Endothelial cell of umbilical vein (primary cell): ENCODE data around the gene LRP6. TPM values are rescaled to one million over a fixed set of nuclear protein-coding genes. Genes with fewer than 3 reads are reported as not detected.

Experiments
- BruUV-seq: library from RNA; stranded (reverse); fragments of 400-500 nt; replicated peaks from 2 replicates; lab custom pipeline; 2021; lab: Mats Ljungman, UMichigan
- CTCF ChIA-PET: fragments of 300-600, 350-600 bp; sonication (Branson Sonifier 250); formaldehyde crosslinking; loops from one replicate; lab custom pipeline; 2021; ENCODE audit warnings: antibody characterized with exemption, inconsistent platforms; lab: Charles Lee
- POLR2A ChIA-PET: fragments of 300-600, 350-600 bp; sonication (Branson Sonifier 250); formaldehyde crosslinking; loops from one replicate; lab custom pipeline; 2021; ENCODE audit warnings: antibody characterized with exemption, inconsistent platforms; lab: Charles Lee
- DNase-seq: peaks from one replicate; pipeline ENCODE4 v3.0.0-alpha.2; 2011; ENCODE audit warnings: low read depth, low spot score
- FAIRE-seq: peaks from 2 replicates; lab custom pipeline; 2011; peaks lifted over from hg19 to GRCh38; lab: Jason Lieb, UNC
- H2AFZ ChIP-seq: 2 replicates; pipeline ENCODE4 v1.6.0; 2012; ENCODE audit warnings: low read depth, low read length, control low read depth, inconsistent platforms
- H3K27ac ChIP-seq: 2 replicates; pipeline ENCODE4 v1.5.1; 2011; ENCODE audit warnings: low read depth, mild to moderate bottlenecking, control low read depth, low read length, moderate library complexity; ENCODE audit not compliant: insufficient read depth
- H3K27me3 ChIP-seq, 2 experiments: 2 replicates each; pipeline versions ENCODE4 v1.6.0 to v1.6.1; 2011; ENCODE audit warnings: low read length in 2 of 2, mixed read lengths in 1 of 2; ENCODE audit not compliant: control insufficient read depth in 2 of 2, insufficient read depth in 2 of 2
- H3K36me3 ChIP-seq, 2 experiments: 2 replicates in 1 of 2; 3 replicates in 1 of 2; pipeline ENCODE4 v1.5.1; 2011; ENCODE audit warnings: low read length in 2 of 2, mild to moderate bottlenecking in 1 of 2, moderate library complexity in 1 of 2; ENCODE audit not compliant: control insufficient read depth in 2 of 2, insufficient read depth in 2 of 2; ENCODE audit errors: extremely low read depth in 1 of 2
- H3K4me1 ChIP-seq: 3 replicates; pipeline ENCODE4 v1.5.1; 2011; ENCODE audit warnings: mild to moderate bottlenecking, low read length; ENCODE audit not compliant: control insufficient read depth, insufficient read depth; ENCODE audit errors: extremely low read depth
- H3K4me2 ChIP-seq: 2 replicates; pipeline ENCODE4 v1.6.1; 2011; ENCODE audit warnings: low read length, control low read depth, mixed read lengths; ENCODE audit not compliant: insufficient read depth
- H3K4me3 ChIP-seq, 3 experiments: fragments of 200-600 bp in 1 of 3; sonication (generic), shearing (Covaris generic) in 1 of 3; replicated peaks in 1 of 3; 2 replicates each; pipeline ENCODE4 v1.5.1; 2011 to 2016; ENCODE audit warnings: control low read depth in 3 of 3, low read length in 3 of 3, mild to moderate bottlenecking in 2 of 3, inconsistent platforms in 1 of 3, low read depth in 1 of 3, moderate library complexity in 1 of 3; ENCODE audit not compliant: insufficient read depth in 1 of 3
- H3K79me2 ChIP-seq: 2 replicates; pipeline ENCODE4 v1.6.0; 2012; ENCODE audit warnings: low read length, inconsistent platforms; ENCODE audit not compliant: control insufficient read depth, insufficient read depth
- H3K9ac ChIP-seq: replicated peaks from 2 replicates; pipeline ENCODE3; 2011; ENCODE audit warnings: low read length, control low read depth; ENCODE audit not compliant: insufficient read depth; ENCODE audit errors: extremely low read depth
- H3K9me1 ChIP-seq: replicated peaks from 3 replicates; pipeline ENCODE4 v1.6.0; 2011; ENCODE audit warnings: mild to moderate bottlenecking, low read length; ENCODE audit not compliant: control insufficient read depth, insufficient read depth; ENCODE audit errors: extremely low read depth
- H3K9me3 ChIP-seq: replicated peaks from 2 replicates; pipeline ENCODE4 v1.5.1; 2012; ENCODE audit warnings: low read length, inconsistent platforms; ENCODE audit not compliant: control insufficient read depth, insufficient read depth
- H4K20me1 ChIP-seq: replicated peaks from 2 replicates; pipeline ENCODE3; 2011; ENCODE audit warnings: mild to moderate bottlenecking, low read length; ENCODE audit not compliant: control insufficient read depth, insufficient read depth; ENCODE audit errors: extremely low read depth
- CTCF ChIP-seq, 2 donors: IDR thresholded peaks; 1 replicate in 1 of 2; 2 replicates in 1 of 2; pipeline ENCODE4 v1.5.1; 2011; ENCODE audit warnings: low read length in 2 of 2, mild to moderate bottlenecking in 2 of 2, moderate library complexity in 2 of 2, control low read depth in 1 of 2, inconsistent platforms in 1 of 2, low read depth in 1 of 2; ENCODE audit not compliant: insufficient read depth in 1 of 2; ENCODE audit errors: extremely low read depth in 1 of 2
- EZH2 ChIP-seq: IDR thresholded peaks from 2 replicates; pipeline ENCODE4 v1.6.1; 2012; ENCODE audit warnings: borderline replicate concordance, low read depth, mild to moderate bottlenecking, moderate library complexity, low read length, inconsistent platforms; ENCODE audit not compliant: severe bottlenecking
- FOS ChIP-seq: IDR thresholded peaks from 2 replicates; pipeline ENCODE4 v1.6.1; 2011; ENCODE audit warnings: mild to moderate bottlenecking, low read length, moderate library complexity, borderline replicate concordance; ENCODE audit not compliant: insufficient read depth
- GATA2 ChIP-seq: IDR thresholded peaks from 2 replicates; pipeline ENCODE4 v1.7.0; 2011; ENCODE audit warnings: low read depth, mild to moderate bottlenecking, moderate library complexity, mixed read lengths, low read length; ENCODE audit not compliant: insufficient read length, insufficient read depth
- JUN ChIP-seq: IDR thresholded peaks from 2 replicates; pipeline ENCODE4 v1.6.1; 2011; ENCODE audit warnings: borderline replicate concordance, low read depth; ENCODE audit not compliant: insufficient read length, insufficient read depth
- MAX ChIP-seq: IDR thresholded peaks from 2 replicates; pipeline ENCODE4 v1.6.1; 2011; ENCODE audit not compliant: insufficient read depth, insufficient read length
- MYC ChIP-seq: IDR thresholded peaks from one replicate; pipeline ENCODE4 v1.6.1; 2011; ENCODE audit warnings: mild to moderate bottlenecking, low read depth, low read length
- POLR2A ChIP-seq: IDR thresholded peaks from 2 replicates; pipeline ENCODE4 v1.6.1; 2012; ENCODE audit warnings: low read depth, mild to moderate bottlenecking, control low read depth, low read length
- POLR2AphosphoS5 ChIP-seq: IDR thresholded peaks from 2 replicates; pipeline ENCODE4 v1.6.1; 2012; ENCODE audit warnings: low read depth, mild to moderate bottlenecking, control low read depth, low read length, moderate library complexity; ENCODE audit not compliant: insufficient read depth
- dilution Hi-C: fragments of 300-500 bp; cut with MboI; formaldehyde crosslinking; loops from one replicate; pipeline ENCODE4 v1.15.0; 2019; ENCODE audit warnings: low sequenced_read_pairs; ENCODE audit not compliant: extremely low pct_ligation_motif_present
- intact Hi-C: fragments of 100-400 bp; cut with micrococcal nuclease; formaldehyde crosslinking; loops from one replicate; pipeline ENCODE4 v1.10.0; 2022
- polyA plus RNA-seq, 4 experiments: library from polyadenylated mRNA; depleted of rRNA in 3 of 4; stranded (reverse) in 3 of 4; unstranded in 1 of 4; fragments of >200 nt; gene quantifications; 2 replicates each; pipeline versions ENCODE4 v1.2.1 to v1.2.3, GENCODE V29; 2011 to 2012; ENCODE audit warnings: missing spikeins in 1 of 4
- total RNA-seq: library from RNA; stranded (reverse); gene quantifications from 2 replicates; pipeline ENCODE4 v1.2.3, GENCODE V29; 2021

LRP6 gene
- total and polyA plus RNA-seq, 2 donors (not counting 3 experiments of a cell fraction or from before 2014, with no cell fraction given), result 28.5 to 41.7 TPM

- H3K79me2 ChIP-seq, result no peaks in the 10 kb centered on the region
- no peaks in the 10 kb centered on the region for H3K9me1 ChIP-seq
- H3K4me2 ChIP-seq, result no peak overlapping the region
- CTCF ChIA-PET, result no interaction called here
- dilution Hi-C loops, result no loop called here
- peaks cover 3% of the 10 kb centered on the region for H4K20me1 ChIP-seq
- FAIRE-seq (no peak), DNase-seq (no peak)
- intact Hi-C loops, result no loop called here
- TF ChIP-seq EZH2 (no peak), JUN (no peak), MAX (no peak), GATA2 (no peak), POLR2AphosphoS5 (no peak), FOS (no peak), CTCF (IDR thresholded peaks at IDR 0.05; ENCODE audit: extremely low read depth in 1 of 2, insufficient read depth in 1 of 2, low read depth in 1 of 2, low read length in 2 of 2) (no peak), MYC (no peak), POLR2A (no peak)
- no peak overlapping the region for H3K4me3 ChIP-seq
- H3K9me3 ChIP-seq, result no peaks in the 10 kb centered on the region
- H3K9ac ChIP-seq, result no peak overlapping the region
- no TSS peak for BruUV-seq
- no peaks in the 10 kb centered on the region for H3K27me3 ChIP-seq
- no peaks in the 10 kb centered on the region for H3K36me3 ChIP-seq
- H3K27ac ChIP-seq, result no peak overlapping the region
- H3K4me1 ChIP-seq, result peaks cover 5% of the 10 kb centered on the region
- H2AFZ ChIP-seq, result no peak overlapping the region
- POLR2A ChIA-PET, result no interaction called here
Measured at GRCh38 chr12:12195081-12195480, 71.8 kb downstream of the LRP6 start.
